PC-3 (cell line): Measurements from ENCODE around the gene PRB2.
"Not testable (repeated sequence)": the region's sequence is repeated elsewhere in the genome, so short reads cannot be mapped to it uniquely, and the experiment has no call there.

ENCODE experiments used
- EZH2 ChIP-seq: fragments of 300-600 bp; sonication (generic); IDR thresholded peaks from one replicate; pipeline ENCODE4 v1.6.1; 2017; ENCODE audit warnings: antibody characterized with exemption, mild to moderate bottlenecking, low read length; ENCODE audit not compliant: unreplicated experiment
- EZH2phosphoT487 ChIP-seq: fragments of 300-600 bp; sonication (generic); IDR thresholded peaks from 2 replicates; pipeline ENCODE4 v1.6.1; 2018; ENCODE audit warnings: mild to moderate bottlenecking, antibody characterized with exemption, low read length, borderline replicate concordance
- TF ChIP-seq, protein P1 (sequence below): fragments of 300-600 bp; sonication (generic); conservative IDR thresholded peaks from 2 replicates; pipeline ENCODE4 v1.5.1; 2017; ENCODE audit warnings: antibody characterized with exemption, low read depth, mild to moderate bottlenecking, low read length

DNA sequence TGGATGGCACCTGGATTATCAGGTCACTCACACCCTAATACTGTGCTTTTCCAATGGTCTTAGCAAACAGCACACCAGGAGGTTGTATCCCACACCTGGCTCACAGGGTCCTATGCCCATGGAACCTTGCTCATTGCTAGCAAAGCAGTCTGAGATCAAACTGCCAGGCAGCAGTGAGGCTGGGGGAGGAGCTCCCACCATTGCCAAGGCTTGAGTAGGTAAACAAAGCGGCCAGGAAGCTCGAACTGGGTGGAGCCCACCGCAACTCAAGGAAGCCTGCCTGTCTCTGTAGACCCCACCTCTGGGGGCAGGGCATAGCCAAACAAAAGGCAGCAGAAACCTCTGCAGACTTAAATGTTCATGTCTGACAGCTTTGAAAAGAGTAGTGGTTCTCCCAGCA is 17.9 kb downstream of the PRB2 start:
- TF ChIP-seq, protein P1, sequence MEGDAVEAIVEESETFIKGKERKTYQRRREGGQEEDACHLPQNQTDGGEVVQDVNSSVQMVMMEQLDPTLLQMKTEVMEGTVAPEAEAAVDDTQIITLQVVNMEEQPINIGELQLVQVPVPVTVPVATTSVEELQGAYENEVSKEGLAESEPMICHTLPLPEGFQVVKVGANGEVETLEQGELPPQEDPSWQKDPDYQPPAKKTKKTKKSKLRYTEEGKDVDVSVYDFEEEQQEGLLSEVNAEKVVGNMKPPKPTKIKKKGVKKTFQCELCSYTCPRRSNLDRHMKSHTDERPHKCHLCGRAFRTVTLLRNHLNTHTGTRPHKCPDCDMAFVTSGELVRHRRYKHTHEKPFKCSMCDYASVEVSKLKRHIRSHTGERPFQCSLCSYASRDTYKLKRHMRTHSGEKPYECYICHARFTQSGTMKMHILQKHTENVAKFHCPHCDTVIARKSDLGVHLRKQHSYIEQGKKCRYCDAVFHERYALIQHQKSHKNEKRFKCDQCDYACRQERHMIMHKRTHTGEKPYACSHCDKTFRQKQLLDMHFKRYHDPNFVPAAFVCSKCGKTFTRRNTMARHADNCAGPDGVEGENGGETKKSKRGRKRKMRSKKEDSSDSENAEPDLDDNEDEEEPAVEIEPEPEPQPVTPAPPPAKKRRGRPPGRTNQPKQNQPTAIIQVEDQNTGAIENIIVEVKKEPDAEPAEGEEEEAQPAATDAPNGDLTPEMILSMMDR = not testable (repeated sequence)
- not testable (repeated sequence) for TF ChIP-seq EZH2, EZH2phosphoT487
